Suprapubic skin (tissue), 4 donors: Measurements from ENCODE around the gene FAM234A.

Experiments
- CTCF ChIP-seq, 2 donors: fragments of 200-600 bp in 1 of 2; fragments of 450-650 bp in 1 of 2; sonication (generic) in 1 of 2; IDR thresholded peaks; one replicate each; pipeline ENCODE4 v1.5.1; 2016 to 2019; ENCODE audit warnings: antibody characterized with exemption in 2 of 2, mild to moderate bottlenecking in 1 of 2, moderate library complexity in 1 of 2
- POLR2A ChIP-seq, 2 donors: fragments of 450-650 bp; IDR thresholded peaks; one replicate each; pipeline ENCODE4 v1.6.1; 2017; ENCODE audit warnings: antibody characterized with exemption in 2 of 2, mild to moderate bottlenecking in 2 of 2, moderate library complexity in 2 of 2
- POLR2AphosphoS5 ChIP-seq, 3 donors: sonication (generic); formaldehyde crosslinking; IDR thresholded peaks; one replicate each; pipeline ENCODE4 v1.6.1; 2017; ENCODE audit warnings: antibody characterized with exemption in 3 of 3

GRCh38 chr16:268141-269053 is 33.8 kb downstream of the FAM234A start:
- TF ChIP-seq CTCF (IDR thresholded peaks at IDR 0.05) (no peak), POLR2A (IDR thresholded peaks at IDR 0.05) (no peak), POLR2AphosphoS5 (IDR thresholded peaks at IDR 0.05) (no peak)
